CD4-positive, alpha-beta T cell (primary cell): ENCODE data around the gene RAB20. TPM values are rescaled to one million over a fixed set of nuclear protein-coding genes. Genes with fewer than 3 reads are reported as not detected.

Experiments
- ATAC-seq: fragments of 200-7000 bp; cut with Tn5 transposase; one replicate; pipeline ENCODE4 v1.10.0; 2022; ENCODE audit warnings: mild to moderate bottlenecking; ENCODE audit not compliant: poor library complexity
- CTCF ChIA-PET: fragments of 350-600 bp; sonication (Branson Sonifier 250); formaldehyde crosslinking; loops from one replicate; lab custom pipeline; 2021; ENCODE audit warnings: antibody characterized with exemption, inconsistent platforms; lab: Charles Lee
- POLR2A ChIA-PET: fragments of 350-600 bp; sonication (Branson Sonifier 250); formaldehyde crosslinking; loops from one replicate; lab custom pipeline; 2021; ENCODE audit warnings: antibody characterized with exemption, inconsistent platforms; lab: Charles Lee
- DNase-seq, 14 experiments: peaks; one replicate each; pipeline ENCODE4 v3.0.0-alpha.2; 2013 to 2020; ENCODE audit warnings: mixed read lengths in 2 of 14
- H3K27ac ChIP-seq, 2 donors: one replicate each; pipeline versions ENCODE4 v1.5.1 to v1.7.0; 2013; ENCODE audit warnings: low read length in 2 of 2, low read depth in 1 of 2, mild to moderate bottlenecking in 1 of 2
- H3K27me3 ChIP-seq, 2 experiments: 1 replicate in 1 of 2; 2 replicates in 1 of 2; pipeline versions ENCODE4 v1.6.1 to v1.7.0; 2013; ENCODE audit warnings: low read length in 2 of 2, control low read depth in 1 of 2, mild to moderate bottlenecking in 1 of 2, moderate library complexity in 1 of 2; ENCODE audit not compliant: insufficient read depth in 2 of 2, control insufficient read depth in 1 of 2
- H3K36me3 ChIP-seq: one replicate; pipeline ENCODE4 v1.6.1; 2013; ENCODE audit warnings: low read length, control low read depth; ENCODE audit not compliant: insufficient read depth
- H3K4me1 ChIP-seq: one replicate; pipeline ENCODE4 v1.6.1; 2013; ENCODE audit warnings: low read length, control low read depth; ENCODE audit not compliant: insufficient read depth
- H3K4me3 ChIP-seq: one replicate; pipeline ENCODE4 v1.5.1; 2013; ENCODE audit warnings: mild to moderate bottlenecking, low read length, moderate library complexity
- H3K9me3 ChIP-seq, 2 experiments: 1 replicate in 1 of 2; 2 replicates in 1 of 2; pipeline versions ENCODE4 v1.6.1 to v1.7.0; 2013; ENCODE audit warnings: low read length in 2 of 2, mild to moderate bottlenecking in 2 of 2, control low read depth in 1 of 2, moderate library complexity in 1 of 2; ENCODE audit not compliant: control insufficient read depth in 1 of 2, insufficient read depth in 1 of 2
- H3K27ac Mint-ChIP-seq: one replicate; pipeline ENCODE4 v1.8.0; 2020; ENCODE audit warnings: mixed read lengths
- H3K27me3 Mint-ChIP-seq: one replicate; pipeline ENCODE4 v1.8.0; 2021; ENCODE audit warnings: mixed read lengths
- H3K36me3 Mint-ChIP-seq: one replicate; pipeline ENCODE4 v1.8.0; 2021; ENCODE audit warnings: low read depth, mixed read lengths
- H3K4me1 Mint-ChIP-seq: one replicate; pipeline ENCODE4 v1.8.0; 2021; ENCODE audit warnings: low read depth, mixed read lengths
- H3K4me3 Mint-ChIP-seq: one replicate; pipeline ENCODE4 v1.8.0; 2020; ENCODE audit warnings: mild to moderate bottlenecking, mixed read lengths
- H3K9me3 Mint-ChIP-seq: one replicate; pipeline ENCODE4 v1.8.0; 2020; ENCODE audit warnings: mixed read lengths
- intact Hi-C, 2 experiments: fragments of 100-400 bp; cut with DNase I in 1 of 2; cut with micrococcal nuclease in 1 of 2; formaldehyde crosslinking; loops; one replicate each; pipeline versions ENCODE4 v1.15.1 to v1.9.0; 2023 to 2025; cut with DNase I, micrococcal nuclease
- total RNA-seq, 174 experiments: library from RNA in 2 of 174; stranded (reverse) in 2 of 174; gene quantifications; one replicate each; pipeline ENCODE4 v1.2.3 and lab custom pipeline; 2021 to 2026
- TF ChIP-seq, protein P1 (sequence below): fragments of 200-600 bp; IDR thresholded peaks from one replicate; pipeline ENCODE4 v1.8.0; 2022; ENCODE audit warnings: antibody characterized with exemption, mild to moderate bottlenecking

The RAB20 gene
- total RNA-seq, 2 experiments from 2014 or later = 0.89 to 1.4 TPM

DNA sequence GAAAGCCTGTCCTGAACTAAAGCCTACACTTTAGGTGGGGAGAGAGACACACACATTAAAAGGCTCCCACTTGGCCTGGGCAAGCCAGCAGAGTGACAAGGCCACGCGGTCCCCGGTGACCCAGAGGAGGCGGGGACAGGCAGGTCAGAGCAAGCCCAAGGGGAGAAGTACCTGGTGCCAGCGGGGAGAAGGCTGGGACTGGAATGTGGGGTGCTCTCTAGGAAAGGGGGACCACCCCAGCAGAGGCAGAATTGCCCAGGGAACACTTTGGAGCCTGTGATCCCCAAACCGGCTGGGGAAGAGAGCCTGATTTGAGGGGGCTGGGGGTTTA lies 82.3 kb downstream of the RAB20 start:
- no peaks in the 10 kb centered on the region for H3K4me1 Mint-ChIP-seq
- no peaks in the 10 kb centered on the region for H3K36me3 ChIP-seq
- no peaks in the 10 kb centered on the region for H3K27me3 ChIP-seq
- ATAC-seq (no peak), DNase-seq (no peak)
- peaks cover 0 to 6% of the 10 kb centered on the region in 2 experiments for H3K9me3 ChIP-seq
- no peaks in the 10 kb centered on the region for H3K27me3 Mint-ChIP-seq
- H3K9me3 Mint-ChIP-seq = no peaks in the 10 kb centered on the region
- H3K4me3 ChIP-seq = no peak overlapping the region
- H3K27ac ChIP-seq = no peak overlapping the region
- CTCF ChIA-PET = no interaction called here
- no peaks in the 10 kb centered on the region for H3K4me1 ChIP-seq
- H3K27ac Mint-ChIP-seq = no peak overlapping the region
- TF ChIP-seq, protein P1, sequence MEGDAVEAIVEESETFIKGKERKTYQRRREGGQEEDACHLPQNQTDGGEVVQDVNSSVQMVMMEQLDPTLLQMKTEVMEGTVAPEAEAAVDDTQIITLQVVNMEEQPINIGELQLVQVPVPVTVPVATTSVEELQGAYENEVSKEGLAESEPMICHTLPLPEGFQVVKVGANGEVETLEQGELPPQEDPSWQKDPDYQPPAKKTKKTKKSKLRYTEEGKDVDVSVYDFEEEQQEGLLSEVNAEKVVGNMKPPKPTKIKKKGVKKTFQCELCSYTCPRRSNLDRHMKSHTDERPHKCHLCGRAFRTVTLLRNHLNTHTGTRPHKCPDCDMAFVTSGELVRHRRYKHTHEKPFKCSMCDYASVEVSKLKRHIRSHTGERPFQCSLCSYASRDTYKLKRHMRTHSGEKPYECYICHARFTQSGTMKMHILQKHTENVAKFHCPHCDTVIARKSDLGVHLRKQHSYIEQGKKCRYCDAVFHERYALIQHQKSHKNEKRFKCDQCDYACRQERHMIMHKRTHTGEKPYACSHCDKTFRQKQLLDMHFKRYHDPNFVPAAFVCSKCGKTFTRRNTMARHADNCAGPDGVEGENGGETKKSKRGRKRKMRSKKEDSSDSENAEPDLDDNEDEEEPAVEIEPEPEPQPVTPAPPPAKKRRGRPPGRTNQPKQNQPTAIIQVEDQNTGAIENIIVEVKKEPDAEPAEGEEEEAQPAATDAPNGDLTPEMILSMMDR = no peak
- no peaks in the 10 kb centered on the region for H3K36me3 Mint-ChIP-seq
- no peak overlapping the region for H3K4me3 Mint-ChIP-seq
- POLR2A ChIA-PET = no interaction called here
- intact Hi-C loops = no loop called here

- POLR2A ChIA-PET = no interaction called here
- Mint-ChIP-seq H3K27me3 (no peaks in the 10 kb centered on the region), H3K36me3 (no peaks in the 10 kb centered on the region), H3K9me3 (no peaks in the 10 kb centered on the region), H3K27ac (no peak overlapping the region), H3K4me3 (no peak overlapping the region), H3K4me1 (no peaks in the 10 kb centered on the region)
- Histone ChIP-seq H3K36me3 (no peaks in the 10 kb centered on the region), H3K4me1 (no peaks in the 10 kb centered on the region), H3K4me3 (no peak overlapping the region), H3K27ac (no peak overlapping the region), H3K9me3 (peaks cover 0 to 6% of the 10 kb centered on the region in 2 experiments), H3K27me3 (no peaks in the 10 kb centered on the region)
- TF ChIP-seq, protein P1 = no peak
- CTCF ChIA-PET = no interaction called here
- DNase-seq = no peak
- intact Hi-C loops = no loop called here
- ATAC-seq = no peak
Measured at GRCh38 chr13:110478405-110479214, 82.9 kb downstream of the RAB20 start.

GRCh38 chr13:110477706-110478245 lies 83.7 kb downstream of the RAB20 start:
- intact Hi-C loops = no loop called here
- Histone ChIP-seq H3K4me3 (no peak overlapping the region), H3K27ac (no peak overlapping the region), H3K9me3 (peaks cover 0 to 6% of the 10 kb centered on the region in 2 experiments), H3K36me3 (no peaks in the 10 kb centered on the region), H3K27me3 (no peaks in the 10 kb centered on the region), H3K4me1 (no peaks in the 10 kb centered on the region)
- H3K27ac Mint-ChIP-seq = no peak overlapping the region
- POLR2A ChIA-PET = no interaction called here
- CTCF ChIA-PET = no interaction called here
- TF ChIP-seq, protein P1 = no peak
- H3K27me3 Mint-ChIP-seq = no peaks in the 10 kb centered on the region
- no peak overlapping the region for H3K4me3 Mint-ChIP-seq
- H3K36me3 Mint-ChIP-seq = no peaks in the 10 kb centered on the region
- no peak for DNase-seq
- no peaks in the 10 kb centered on the region for H3K9me3 Mint-ChIP-seq
- no peaks in the 10 kb centered on the region for H3K4me1 Mint-ChIP-seq
- ATAC-seq = no peak
